ENCODE data around the gene MRPL53. TPM values are rescaled to one million over a fixed set of nuclear protein-coding genes. Genes with fewer than 3 reads are reported as not detected.

MRPL53 gene
- total RNA-seq, 1 experiment from 2014 or later, result 52.1 TPM

DNA sequence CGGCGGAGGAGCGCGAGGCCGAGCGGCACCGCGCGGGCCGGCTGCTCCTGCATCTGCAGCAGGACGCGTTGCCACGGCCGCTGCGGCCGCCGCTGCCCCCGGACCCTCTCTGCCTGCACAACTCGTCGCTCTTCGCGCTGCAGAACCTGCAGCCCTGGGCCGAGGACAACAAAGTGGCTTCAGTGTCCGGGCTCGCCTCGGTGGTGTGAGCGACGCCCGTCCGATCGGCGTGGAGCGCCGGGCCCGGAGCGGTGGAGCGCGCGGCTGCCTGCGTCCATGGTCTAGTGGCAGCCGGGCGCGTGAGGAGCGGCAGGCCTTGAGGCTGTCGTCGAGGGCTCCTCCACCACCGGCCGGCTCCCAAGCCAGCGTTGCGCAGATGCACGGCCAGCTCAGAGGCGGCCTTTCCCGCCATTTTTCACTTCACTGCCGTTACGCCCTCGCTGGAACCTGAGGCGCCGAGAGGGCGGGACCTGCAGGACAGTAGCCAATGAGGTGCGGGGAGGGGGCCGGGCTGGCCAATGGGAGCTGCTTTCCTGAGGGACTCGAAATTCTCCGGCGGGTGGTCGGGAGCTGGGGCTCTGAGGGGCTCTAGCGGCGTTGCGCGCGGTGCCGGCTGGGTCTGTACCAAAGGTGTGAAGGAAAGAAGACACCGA is 43.6 kb upstream of the MRPL53 start (continued):
- TF ChIP-seq, protein P1, sequence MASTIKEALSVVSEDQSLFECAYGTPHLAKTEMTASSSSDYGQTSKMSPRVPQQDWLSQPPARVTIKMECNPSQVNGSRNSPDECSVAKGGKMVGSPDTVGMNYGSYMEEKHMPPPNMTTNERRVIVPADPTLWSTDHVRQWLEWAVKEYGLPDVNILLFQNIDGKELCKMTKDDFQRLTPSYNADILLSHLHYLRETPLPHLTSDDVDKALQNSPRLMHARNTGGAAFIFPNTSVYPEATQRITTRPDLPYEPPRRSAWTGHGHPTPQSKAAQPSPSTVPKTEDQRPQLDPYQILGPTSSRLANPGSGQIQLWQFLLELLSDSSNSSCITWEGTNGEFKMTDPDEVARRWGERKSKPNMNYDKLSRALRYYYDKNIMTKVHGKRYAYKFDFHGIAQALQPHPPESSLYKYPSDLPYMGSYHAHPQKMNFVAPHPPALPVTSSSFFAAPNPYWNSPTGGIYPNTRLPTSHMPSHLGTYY (CRISPR knock-in tag; IDR thresholded peaks at IDR 0.05), result no peak
- TF ChIP-seq CREB1 (CRISPR knock-in tag; IDR thresholded peaks at IDR 0.05) (peak; percentile 93), CBFB (CRISPR knock-in tag; IDR thresholded peaks at IDR 0.05; ENCODE audit: low read depth) (no peak), FOXP1 (CRISPR knock-in tag; IDR thresholded peaks at IDR 0.05; ENCODE audit: borderline replicate concordance) (peak; percentile 97), RELA (CRISPR knock-in tag; IDR thresholded peaks at IDR 0.05; ENCODE audit: borderline replicate concordance) (peak; percentile 88), ATF1 (CRISPR knock-in tag; IDR thresholded peaks at IDR 0.05) (peak; percentile 65; the same call in 1 of the 2 replicates), GTF2I (CRISPR knock-in tag; conservative IDR thresholded peaks at IDR 0.05) (no peak), TEAD1 (CRISPR knock-in tag; IDR thresholded peaks at IDR 0.05) (peak; percentile 92), ZNF423 (CRISPR knock-in tag; IDR thresholded peaks at IDR 0.05) (no peak), FOXK1 (CRISPR knock-in tag; IDR thresholded peaks at IDR 0.05) (peak; percentile 83)
- TF ChIP-seq, protein P2, sequence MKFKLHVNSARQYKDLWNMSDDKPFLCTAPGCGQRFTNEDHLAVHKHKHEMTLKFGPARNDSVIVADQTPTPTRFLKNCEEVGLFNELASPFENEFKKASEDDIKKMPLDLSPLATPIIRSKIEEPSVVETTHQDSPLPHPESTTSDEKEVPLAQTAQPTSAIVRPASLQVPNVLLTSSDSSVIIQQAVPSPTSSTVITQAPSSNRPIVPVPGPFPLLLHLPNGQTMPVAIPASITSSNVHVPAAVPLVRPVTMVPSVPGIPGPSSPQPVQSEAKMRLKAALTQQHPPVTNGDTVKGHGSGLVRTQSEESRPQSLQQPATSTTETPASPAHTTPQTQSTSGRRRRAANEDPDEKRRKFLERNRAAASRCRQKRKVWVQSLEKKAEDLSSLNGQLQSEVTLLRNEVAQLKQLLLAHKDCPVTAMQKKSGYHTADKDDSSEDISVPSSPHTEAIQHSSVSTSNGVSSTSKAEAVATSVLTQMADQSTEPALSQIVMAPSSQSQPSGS (CRISPR knock-in tag; IDR thresholded peaks at IDR 0.05; ENCODE audit: borderline replicate concordance, low read depth), result 0 out of 2 replicates have a peak, but pooled peaks have one; percentile 76
- TF ChIP-seq, protein P3, sequence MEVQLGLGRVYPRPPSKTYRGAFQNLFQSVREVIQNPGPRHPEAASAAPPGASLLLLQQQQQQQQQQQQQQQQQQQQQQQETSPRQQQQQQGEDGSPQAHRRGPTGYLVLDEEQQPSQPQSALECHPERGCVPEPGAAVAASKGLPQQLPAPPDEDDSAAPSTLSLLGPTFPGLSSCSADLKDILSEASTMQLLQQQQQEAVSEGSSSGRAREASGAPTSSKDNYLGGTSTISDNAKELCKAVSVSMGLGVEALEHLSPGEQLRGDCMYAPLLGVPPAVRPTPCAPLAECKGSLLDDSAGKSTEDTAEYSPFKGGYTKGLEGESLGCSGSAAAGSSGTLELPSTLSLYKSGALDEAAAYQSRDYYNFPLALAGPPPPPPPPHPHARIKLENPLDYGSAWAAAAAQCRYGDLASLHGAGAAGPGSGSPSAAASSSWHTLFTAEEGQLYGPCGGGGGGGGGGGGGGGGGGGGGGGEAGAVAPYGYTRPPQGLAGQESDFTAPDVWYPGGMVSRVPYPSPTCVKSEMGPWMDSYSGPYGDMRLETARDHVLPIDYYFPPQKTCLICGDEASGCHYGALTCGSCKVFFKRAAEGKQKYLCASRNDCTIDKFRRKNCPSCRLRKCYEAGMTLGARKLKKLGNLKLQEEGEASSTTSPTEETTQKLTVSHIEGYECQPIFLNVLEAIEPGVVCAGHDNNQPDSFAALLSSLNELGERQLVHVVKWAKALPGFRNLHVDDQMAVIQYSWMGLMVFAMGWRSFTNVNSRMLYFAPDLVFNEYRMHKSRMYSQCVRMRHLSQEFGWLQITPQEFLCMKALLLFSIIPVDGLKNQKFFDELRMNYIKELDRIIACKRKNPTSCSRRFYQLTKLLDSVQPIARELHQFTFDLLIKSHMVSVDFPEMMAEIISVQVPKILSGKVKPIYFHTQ (CRISPR knock-in tag; IDR thresholded peaks at IDR 0.05), result no peak
- TF ChIP-seq, protein P4, sequence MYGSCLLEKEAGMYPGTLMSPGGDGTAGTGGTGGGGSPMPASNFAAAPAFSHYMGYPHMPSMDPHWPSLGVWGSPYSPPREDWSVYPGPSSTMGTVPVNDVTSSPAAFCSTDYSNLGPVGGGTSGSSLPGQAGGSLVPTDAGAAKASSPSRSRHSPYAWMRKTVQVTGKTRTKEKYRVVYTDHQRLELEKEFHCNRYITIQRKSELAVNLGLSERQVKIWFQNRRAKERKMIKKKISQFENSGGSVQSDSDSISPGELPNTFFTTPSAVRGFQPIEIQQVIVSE (CRISPR knock-in tag; IDR thresholded peaks at IDR 0.05; ENCODE audit: borderline replicate concordance), result no peak
- TF ChIP-seq, protein P5, sequence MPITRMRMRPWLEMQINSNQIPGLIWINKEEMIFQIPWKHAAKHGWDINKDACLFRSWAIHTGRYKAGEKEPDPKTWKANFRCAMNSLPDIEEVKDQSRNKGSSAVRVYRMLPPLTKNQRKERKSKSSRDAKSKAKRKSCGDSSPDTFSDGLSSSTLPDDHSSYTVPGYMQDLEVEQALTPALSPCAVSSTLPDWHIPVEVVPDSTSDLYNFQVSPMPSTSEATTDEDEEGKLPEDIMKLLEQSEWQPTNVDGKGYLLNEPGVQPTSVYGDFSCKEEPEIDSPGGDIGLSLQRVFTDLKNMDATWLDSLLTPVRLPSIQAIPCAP (CRISPR knock-in tag; IDR thresholded peaks at IDR 0.05), result peak; percentile 96
- TF ChIP-seq, protein P6, sequence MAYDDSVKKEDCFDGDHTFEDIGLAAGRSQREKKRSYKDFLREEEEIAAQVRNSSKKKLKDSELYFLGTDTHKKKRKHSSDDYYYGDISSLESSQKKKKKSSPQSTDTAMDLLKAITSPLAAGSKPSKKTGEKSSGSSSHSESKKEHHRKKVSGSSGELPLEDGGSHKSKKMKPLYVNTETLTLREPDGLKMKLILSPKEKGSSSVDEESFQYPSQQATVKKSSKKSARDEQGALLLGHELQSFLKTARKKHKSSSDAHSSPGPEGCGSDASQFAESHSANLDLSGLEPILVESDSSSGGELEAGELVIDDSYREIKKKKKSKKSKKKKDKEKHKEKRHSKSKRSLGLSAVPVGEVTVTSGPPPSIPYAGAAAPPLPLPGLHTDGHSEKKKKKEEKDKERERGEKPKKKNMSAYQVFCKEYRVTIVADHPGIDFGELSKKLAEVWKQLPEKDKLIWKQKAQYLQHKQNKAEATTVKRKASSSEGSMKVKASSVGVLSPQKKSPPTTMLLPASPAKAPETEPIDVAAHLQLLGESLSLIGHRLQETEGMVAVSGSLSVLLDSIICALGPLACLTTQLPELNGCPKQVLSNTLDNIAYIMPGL (CRISPR knock-in tag; IDR thresholded peaks at IDR 0.05), result no peak; the same call in 1 of the 2 replicates
- TF ChIP-seq, protein P7, sequence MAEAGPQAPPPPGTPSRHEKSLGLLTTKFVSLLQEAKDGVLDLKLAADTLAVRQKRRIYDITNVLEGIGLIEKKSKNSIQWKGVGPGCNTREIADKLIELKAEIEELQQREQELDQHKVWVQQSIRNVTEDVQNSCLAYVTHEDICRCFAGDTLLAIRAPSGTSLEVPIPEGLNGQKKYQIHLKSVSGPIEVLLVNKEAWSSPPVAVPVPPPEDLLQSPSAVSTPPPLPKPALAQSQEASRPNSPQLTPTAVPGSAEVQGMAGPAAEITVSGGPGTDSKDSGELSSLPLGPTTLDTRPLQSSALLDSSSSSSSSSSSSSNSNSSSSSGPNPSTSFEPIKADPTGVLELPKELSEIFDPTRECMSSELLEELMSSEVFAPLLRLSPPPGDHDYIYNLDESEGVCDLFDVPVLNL (CRISPR knock-in tag; IDR thresholded peaks at IDR 0.05; ENCODE audit: borderline replicate concordance, low read depth), result peak; percentile 85
- TF ChIP-seq, protein P8, sequence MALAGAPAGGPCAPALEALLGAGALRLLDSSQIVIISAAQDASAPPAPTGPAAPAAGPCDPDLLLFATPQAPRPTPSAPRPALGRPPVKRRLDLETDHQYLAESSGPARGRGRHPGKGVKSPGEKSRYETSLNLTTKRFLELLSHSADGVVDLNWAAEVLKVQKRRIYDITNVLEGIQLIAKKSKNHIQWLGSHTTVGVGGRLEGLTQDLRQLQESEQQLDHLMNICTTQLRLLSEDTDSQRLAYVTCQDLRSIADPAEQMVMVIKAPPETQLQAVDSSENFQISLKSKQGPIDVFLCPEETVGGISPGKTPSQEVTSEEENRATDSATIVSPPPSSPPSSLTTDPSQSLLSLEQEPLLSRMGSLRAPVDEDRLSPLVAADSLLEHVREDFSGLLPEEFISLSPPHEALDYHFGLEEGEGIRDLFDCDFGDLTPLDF (CRISPR knock-in tag; IDR thresholded peaks at IDR 0.05), result peak; percentile 96
- TF ChIP-seq, protein P9, sequence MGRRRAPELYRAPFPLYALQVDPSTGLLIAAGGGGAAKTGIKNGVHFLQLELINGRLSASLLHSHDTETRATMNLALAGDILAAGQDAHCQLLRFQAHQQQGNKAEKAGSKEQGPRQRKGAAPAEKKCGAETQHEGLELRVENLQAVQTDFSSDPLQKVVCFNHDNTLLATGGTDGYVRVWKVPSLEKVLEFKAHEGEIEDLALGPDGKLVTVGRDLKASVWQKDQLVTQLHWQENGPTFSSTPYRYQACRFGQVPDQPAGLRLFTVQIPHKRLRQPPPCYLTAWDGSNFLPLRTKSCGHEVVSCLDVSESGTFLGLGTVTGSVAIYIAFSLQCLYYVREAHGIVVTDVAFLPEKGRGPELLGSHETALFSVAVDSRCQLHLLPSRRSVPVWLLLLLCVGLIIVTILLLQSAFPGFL (CRISPR knock-in tag; IDR thresholded peaks at IDR 0.05; ENCODE audit: borderline replicate concordance), result no peak; the same call in 1 of the 2 replicates

All from WTC11 (cell line).